ENCODE measurements around the gene NFIA. TPM values are rescaled to one million over a fixed set of nuclear protein-coding genes. Genes with fewer than 3 reads are reported as not detected.

Gene NFIA
- total RNA-seq, 2 experiments from 2014 or later: 4.2 to 5.7 TPM

- no peak overlapping the region for H3K27ac Mint-ChIP-seq
- no peak for DNase-seq
- no peak for ATAC-seq (ENCODE audit: low read depth)
- POLR2A ChIA-PET: no interaction called here
- H3K36me3 Mint-ChIP-seq: no peaks in the 10 kb centered on the region
- peaks cover 8% of the 10 kb centered on the region for H3K27me3 Mint-ChIP-seq
- H3K4me1 Mint-ChIP-seq: peaks cover 4% of the 10 kb centered on the region
- no peaks in the 10 kb centered on the region for H3K9me3 Mint-ChIP-seq
- H3K4me3 Mint-ChIP-seq: no peak overlapping the region
Measured at GRCh38 chr1:61496501-61496900, 414.1 kb downstream of the NFIA start.

GRCh38 chr1:61497013-61497412 is 414.7 kb downstream of the NFIA start:
- POLR2A ChIA-PET: no interaction called here
- ATAC-seq (ENCODE audit: low read depth): no peak
- Mint-ChIP-seq H3K27ac (no peak overlapping the region), H3K9me3 (no peaks in the 10 kb centered on the region), H3K4me1 (peaks cover 4% of the 10 kb centered on the region), H3K4me3 (no peak overlapping the region), H3K27me3 (peaks cover 7% of the 10 kb centered on the region), H3K36me3 (no peaks in the 10 kb centered on the region)
- DNase-seq: no peak

- no peak for ATAC-seq (ENCODE audit: low read depth)
- Mint-ChIP-seq H3K9me3 (no peaks in the 10 kb centered on the region), H3K4me3 (no peak overlapping the region), H3K27me3 (peaks cover 9% of the 10 kb centered on the region), H3K27ac (no peak overlapping the region), H3K36me3 (no peaks in the 10 kb centered on the region), H3K4me1 (peaks cover 8% of the 10 kb centered on the region)
- no peak for DNase-seq
- POLR2A ChIA-PET: no interaction called here
Measured at GRCh38 chr1:61498342-61498741, 416.0 kb downstream of the NFIA start.

GRCh38 chr1:61501971-61502916 is 419.9 kb downstream of the NFIA start:
- ATAC-seq (ENCODE audit: low read depth): no peak
- Mint-ChIP-seq H3K27ac (no peak overlapping the region), H3K27me3 (peaks cover 16% of the 10 kb centered on the region), H3K36me3 (no peaks in the 10 kb centered on the region), H3K9me3 (no peaks in the 10 kb centered on the region), H3K4me3 (no peak overlapping the region), H3K4me1 (peaks cover 4% of the 10 kb centered on the region)
- no peak for DNase-seq
- POLR2A ChIA-PET: no interaction called here

- no peak overlapping the region for H3K27ac Mint-ChIP-seq
- ATAC-seq (ENCODE audit: low read depth) (no peak), DNase-seq (no peak)
- no peak overlapping the region for H3K4me3 Mint-ChIP-seq
- H3K9me3 Mint-ChIP-seq: peaks cover 3% of the 10 kb centered on the region
- POLR2A ChIA-PET: no interaction called here
- no peaks in the 10 kb centered on the region for H3K36me3 Mint-ChIP-seq
- H3K27me3 Mint-ChIP-seq: peaks cover 13% of the 10 kb centered on the region
- peaks cover 6% of the 10 kb centered on the region for H3K4me1 Mint-ChIP-seq
Measured at GRCh38 chr1:61504305-61504704, 421.9 kb downstream of the NFIA start.

- H3K4me3 Mint-ChIP-seq: no peak overlapping the region
- POLR2A ChIA-PET: no interaction called here
- H3K27me3 Mint-ChIP-seq: peaks cover 15% of the 10 kb centered on the region
- peaks cover 3% of the 10 kb centered on the region for H3K9me3 Mint-ChIP-seq
- no peak overlapping the region for H3K27ac Mint-ChIP-seq
- H3K36me3 Mint-ChIP-seq: no peaks in the 10 kb centered on the region
- ATAC-seq (ENCODE audit: low read depth): no peak
- H3K4me1 Mint-ChIP-seq: peaks cover 6% of the 10 kb centered on the region
- DNase-seq: no peak
Measured at GRCh38 chr1:61504852-61505390, 422.6 kb downstream of the NFIA start.

GRCh38 chr1:61506236-61506635 is 423.9 kb downstream of the NFIA start:
- no peak overlapping the region for H3K4me3 Mint-ChIP-seq
- H3K27ac Mint-ChIP-seq: no peak overlapping the region
- peaks cover 3% of the 10 kb centered on the region for H3K9me3 Mint-ChIP-seq
- POLR2A ChIA-PET: no interaction called here
- no peak for ATAC-seq (ENCODE audit: low read depth)
- DNase-seq: no peak
- H3K4me1 Mint-ChIP-seq: peaks cover 6% of the 10 kb centered on the region
- no peaks in the 10 kb centered on the region for H3K36me3 Mint-ChIP-seq
- H3K27me3 Mint-ChIP-seq: peaks cover 15% of the 10 kb centered on the region

- Mint-ChIP-seq H3K27me3 (peaks cover 15% of the 10 kb centered on the region), H3K27ac (no peak overlapping the region), H3K4me3 (no peak overlapping the region), H3K36me3 (no peaks in the 10 kb centered on the region), H3K4me1 (peaks cover 6% of the 10 kb centered on the region), H3K9me3 (peaks cover 3% of the 10 kb centered on the region)
- POLR2A ChIA-PET: interaction anchor here (0.5 kb wide), 1 partner anchor 218 kb away, joined by 3 read pairs; the partner anchor contains the start of gene TM2D1
- no peak for ATAC-seq (ENCODE audit: low read depth)
- no peak for DNase-seq
Measured at GRCh38 chr1:61506944-61507500, 424.7 kb downstream of the NFIA start.
